MM.1S (cell line): ENCODE results near the gene IP6K1.

Source experiments
- DNase-seq: peaks from one replicate; pipeline ENCODE4 v3.0.0-alpha.2; 2015
- H2AFZ ChIP-seq: fragments of 300-600 bp; sonication (generic); 2 replicates; pipeline ENCODE4 v1.6.0; 2016; ENCODE audit warnings: antibody characterized with exemption, low read length
- H3F3A ChIP-seq: fragments of 300-600 bp; sonication (generic); 2 replicates; pipeline ENCODE4 v1.6.1; 2016; ENCODE audit warnings: mild to moderate bottlenecking, antibody characterized with exemption, low read length, moderate library complexity, mixed read lengths; ENCODE audit not compliant: insufficient read depth
- H3K27ac ChIP-seq: fragments of 300-600 bp; sonication (generic); 2 replicates; pipeline ENCODE4 v1.5.1; 2016; ENCODE audit warnings: mild to moderate bottlenecking, low read length
- H3K27me3 ChIP-seq: fragments of 300-600 bp; sonication (generic); replicated peaks from 2 replicates; pipeline ENCODE4 v1.6.0; 2016; ENCODE audit warnings: low read length; ENCODE audit not compliant: insufficient read depth
- H3K36me3 ChIP-seq: fragments of 300-600 bp; sonication (generic); replicated peaks from 2 replicates; pipeline ENCODE4 v1.6.1; 2016; ENCODE audit warnings: mild to moderate bottlenecking, low read length, mixed read lengths; ENCODE audit not compliant: insufficient read depth
- H3K4me1 ChIP-seq: fragments of 300-600 bp; sonication (generic); 2 replicates; pipeline ENCODE4 v1.6.1; 2016; ENCODE audit warnings: low read length, mixed read lengths
- H3K4me2 ChIP-seq: fragments of 300-600 bp; sonication (generic); 2 replicates; pipeline ENCODE4 v1.6.0; 2016; ENCODE audit warnings: low read depth, low read length
- H3K4me3 ChIP-seq: fragments of 300-600 bp; sonication (generic); 2 replicates; pipeline ENCODE4 v1.5.1; 2016; ENCODE audit warnings: low read length, mixed read lengths
- H3K79me2 ChIP-seq: fragments of 300-600 bp; sonication (generic); 2 replicates; pipeline ENCODE4 v1.6.1; 2016; ENCODE audit warnings: mixed run types, low read length, mixed read lengths
- H3K9ac ChIP-seq: fragments of 300-600 bp; sonication (generic); 2 replicates; pipeline ENCODE4 v1.6.1; 2016; ENCODE audit warnings: low read length, mixed read lengths
- H3K9me2 ChIP-seq: fragments of 300-600 bp; sonication (generic); replicated peaks from 2 replicates; pipeline ENCODE4 v1.6.1; 2016; ENCODE audit warnings: mild to moderate bottlenecking, low read length, mixed read lengths; ENCODE audit not compliant: insufficient read depth
- H3K9me3 ChIP-seq: fragments of 300-600 bp; sonication (generic); replicated peaks from 2 replicates; pipeline ENCODE4 v1.6.1; 2016; ENCODE audit warnings: mild to moderate bottlenecking, low read length, mixed read lengths; ENCODE audit not compliant: insufficient read depth
- H4K20me1 ChIP-seq: fragments of 300-600 bp; sonication (generic); 2 replicates; pipeline ENCODE4 v1.6.1; 2016; ENCODE audit warnings: mild to moderate bottlenecking, low read length, moderate library complexity, mixed read lengths; ENCODE audit not compliant: insufficient read depth
- EZH2 ChIP-seq: fragments of 300-600 bp; sonication (generic); optimal IDR thresholded peaks from 2 replicates; pipeline ENCODE3; 2017; ENCODE audit warnings: low read depth, mild to moderate bottlenecking, antibody characterized with exemption, low read length, mixed read lengths
- EZH2phosphoT487 ChIP-seq: fragments of 300-600 bp; sonication (generic); IDR thresholded peaks from 2 replicates; pipeline ENCODE4 v1.6.1; 2018; ENCODE audit warnings: antibody characterized with exemption, low read length
- TF ChIP-seq, protein P1 (sequence below): fragments of 300-600 bp; sonication (generic); IDR thresholded peaks from 2 replicates; pipeline ENCODE4 v1.5.1; 2016; ENCODE audit warnings: antibody characterized with exemption, low read length, mixed read lengths

IP6K1 gene

GRCh38 chr3:49727924-49728361 lies 58.4 kb downstream of the IP6K1 start:
- Histone ChIP-seq H3K9ac (no peak overlapping the region), H3F3A (peaks cover 16% of the 10 kb centered on the region), H3K36me3 (no peaks in the 10 kb centered on the region; the same call in 1 of the 2 replicates), H3K27ac (no peak overlapping the region), H2AFZ (no peak overlapping the region), H4K20me1 (no peaks in the 10 kb centered on the region), H3K4me1 (peaks cover 9% of the 10 kb centered on the region), H3K79me2 (peaks cover 10% of the 10 kb centered on the region), H3K9me2 (no peaks in the 10 kb centered on the region), H3K27me3 (no peaks in the 10 kb centered on the region), H3K4me2 (no peak overlapping the region), H3K9me3 (no peaks in the 10 kb centered on the region), H3K4me3 (no peak overlapping the region)
- TF ChIP-seq, protein P1, sequence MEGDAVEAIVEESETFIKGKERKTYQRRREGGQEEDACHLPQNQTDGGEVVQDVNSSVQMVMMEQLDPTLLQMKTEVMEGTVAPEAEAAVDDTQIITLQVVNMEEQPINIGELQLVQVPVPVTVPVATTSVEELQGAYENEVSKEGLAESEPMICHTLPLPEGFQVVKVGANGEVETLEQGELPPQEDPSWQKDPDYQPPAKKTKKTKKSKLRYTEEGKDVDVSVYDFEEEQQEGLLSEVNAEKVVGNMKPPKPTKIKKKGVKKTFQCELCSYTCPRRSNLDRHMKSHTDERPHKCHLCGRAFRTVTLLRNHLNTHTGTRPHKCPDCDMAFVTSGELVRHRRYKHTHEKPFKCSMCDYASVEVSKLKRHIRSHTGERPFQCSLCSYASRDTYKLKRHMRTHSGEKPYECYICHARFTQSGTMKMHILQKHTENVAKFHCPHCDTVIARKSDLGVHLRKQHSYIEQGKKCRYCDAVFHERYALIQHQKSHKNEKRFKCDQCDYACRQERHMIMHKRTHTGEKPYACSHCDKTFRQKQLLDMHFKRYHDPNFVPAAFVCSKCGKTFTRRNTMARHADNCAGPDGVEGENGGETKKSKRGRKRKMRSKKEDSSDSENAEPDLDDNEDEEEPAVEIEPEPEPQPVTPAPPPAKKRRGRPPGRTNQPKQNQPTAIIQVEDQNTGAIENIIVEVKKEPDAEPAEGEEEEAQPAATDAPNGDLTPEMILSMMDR: no peak
- TF ChIP-seq EZH2phosphoT487 (no peak), EZH2 (no peak)
- DNase-seq: no peak

- no peaks in the 10 kb centered on the region for H3K9me3 ChIP-seq
- no peaks in the 10 kb centered on the region for H3K27me3 ChIP-seq
- no peaks in the 10 kb centered on the region for H3K9me2 ChIP-seq
- H3K4me2 ChIP-seq: no peak overlapping the region
- TF ChIP-seq, protein P1: no peak
- TF ChIP-seq EZH2phosphoT487: no peak
- no peak for TF ChIP-seq EZH2
- peaks cover 16% of the 10 kb centered on the region for H3F3A ChIP-seq
- peaks cover 14% of the 10 kb centered on the region for H3K4me1 ChIP-seq
- H3K4me3 ChIP-seq: no peak overlapping the region
- no peaks in the 10 kb centered on the region for H4K20me1 ChIP-seq
- H2AFZ ChIP-seq: no peak overlapping the region
- H3K9ac ChIP-seq: no peak overlapping the region
- no peak overlapping the region for H3K27ac ChIP-seq
- no peak for DNase-seq
- peaks cover 14% of the 10 kb centered on the region for H3K79me2 ChIP-seq
- no peaks in the 10 kb centered on the region; the same call in 1 of the 2 replicates for H3K36me3 ChIP-seq
Observed at GRCh38 chr3:49727154-49727923, 59.0 kb downstream of the IP6K1 start.

DNA sequence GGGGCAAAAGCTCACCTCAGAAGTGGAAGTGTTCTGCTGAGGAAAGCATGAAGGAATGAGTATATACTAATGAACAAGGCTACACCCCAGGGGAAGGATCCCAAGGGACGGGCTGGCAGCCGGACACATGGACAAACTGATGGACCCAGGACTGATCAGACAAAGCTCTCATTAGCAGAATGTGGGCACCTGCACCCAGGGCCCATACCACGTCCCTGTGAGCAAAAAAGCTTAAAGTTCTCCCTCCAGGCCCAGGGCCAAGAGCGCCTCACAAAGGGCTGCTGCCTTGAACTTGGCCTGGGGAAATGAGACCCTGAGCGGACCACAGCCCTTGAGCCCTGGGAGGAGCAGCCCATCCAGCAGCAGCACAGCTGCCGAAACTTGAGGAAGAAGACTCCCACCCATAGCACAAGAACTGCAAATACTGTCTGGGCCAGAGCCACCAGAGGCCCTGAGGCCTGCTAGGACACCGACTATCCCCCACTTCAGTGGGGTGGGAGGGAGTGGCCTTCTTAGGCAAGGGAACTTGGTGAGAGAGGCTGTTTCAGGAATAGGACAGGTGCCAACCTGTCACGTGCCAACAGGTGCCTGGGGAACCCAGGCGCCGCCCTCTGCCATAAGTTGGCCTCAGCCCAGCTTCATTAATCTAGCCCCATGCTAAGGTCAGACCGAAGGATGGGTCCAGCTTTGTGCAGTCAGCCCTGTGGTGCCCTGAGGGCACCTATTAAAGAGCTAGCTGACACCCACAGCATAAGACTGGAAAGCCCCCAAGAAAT lies 60.2 kb downstream of the IP6K1 start:
- Histone ChIP-seq H3K79me2 (peaks cover 26% of the 10 kb centered on the region), H3K9ac (no peak overlapping the region), H3K4me2 (no peak overlapping the region), H3K9me3 (no peaks in the 10 kb centered on the region), H3K9me2 (no peaks in the 10 kb centered on the region), H4K20me1 (no peaks in the 10 kb centered on the region), H3K4me3 (no peak overlapping the region), H2AFZ (no peak overlapping the region), H3F3A (peaks cover 16% of the 10 kb centered on the region), H3K27ac (peak overlapping the region; percentile 99; the same call in 1 of the 2 replicates), H3K4me1 (peaks cover 14% of the 10 kb centered on the region), H3K27me3 (no peaks in the 10 kb centered on the region), H3K36me3 (no peaks in the 10 kb centered on the region)
- no peak for DNase-seq
- no peak for TF ChIP-seq EZH2
- TF ChIP-seq, protein P1: no peak
- no peak for TF ChIP-seq EZH2phosphoT487
